ENCODE measurements around the gene TIMM22.

- TF ChIP-seq EP300 (IDR thresholded peaks at IDR 0.05) (no peak), POLR2A (IDR thresholded peaks at IDR 0.05) (no peak), CTCF (IDR thresholded peaks at IDR 0.05) (no peak), POLR2AphosphoS5 (IDR thresholded peaks at IDR 0.05) (no peak)
Measured at GRCh38 chr17:1038459-1039122, 41.7 kb downstream of the TIMM22 start.

All from suprapubic skin (tissue), 4 donors.